H1 (cell line): ENCODE results near the gene SERP1. TPM values are rescaled to one million over a fixed set of nuclear protein-coding genes. Genes with fewer than 3 reads are reported as not detected.

Experiments
- CTCF ChIA-PET: fragments of 300-600 bp; sonication (Branson Sonifier 250); formaldehyde crosslinking; loops from one replicate; lab custom pipeline; 2021; ENCODE audit not compliant: partially characterized antibody; lab: Charles Lee
- POLR2A ChIA-PET: fragments of 300-600 bp; sonication (Branson Sonifier 250); formaldehyde crosslinking; loops from one replicate; lab custom pipeline; 2021; ENCODE audit warnings: inconsistent platforms; ENCODE audit not compliant: partially characterized antibody; lab: Charles Lee
- DNase-seq, 2 experiments: peaks; one replicate each; pipeline versions ENCODE4 v3.0.0 to v3.0.0-alpha.2; 2010 to 2022; ENCODE audit warnings: low spot score in 2 of 2, low read depth in 1 of 2, mixed read lengths in 1 of 2
- FAIRE-seq: peaks from 2 replicates; lab custom pipeline; 2011; peaks lifted over from hg19 to GRCh38; lab: Jason Lieb, UNC
- H2AFZ ChIP-seq: 2 replicates; pipeline ENCODE4 v1.8.1; 2012; ENCODE audit warnings: low read length, inconsistent platforms
- H2AK5ac ChIP-seq: 2 replicates; pipeline ENCODE4 v1.6.1; 2013; ENCODE audit warnings: low read depth, low read length
- H2BK120ac ChIP-seq: replicated peaks from 2 replicates; pipeline ENCODE3; 2013; ENCODE audit warnings: low read depth, low read length, inconsistent platforms
- H2BK12ac ChIP-seq: 2 replicates; pipeline ENCODE4 v1.6.1; 2013; ENCODE audit warnings: low read depth, low read length
- H2BK15ac ChIP-seq: 2 replicates; pipeline ENCODE4 v1.6.1; 2013; ENCODE audit warnings: low read length
- H2BK20ac ChIP-seq: 2 replicates; pipeline ENCODE4 v1.6.1; 2013; ENCODE audit warnings: low read length
- H2BK5ac ChIP-seq: 2 replicates; pipeline ENCODE4 v1.6.1; 2013; ENCODE audit warnings: low read depth, low read length
- H3K14ac ChIP-seq: 2 replicates; pipeline ENCODE4 v1.6.1; 2013; ENCODE audit warnings: inconsistent platforms; ENCODE audit not compliant: insufficient read length
- H3K18ac ChIP-seq: 2 replicates; pipeline ENCODE4 v1.6.1; 2013; ENCODE audit warnings: low read length; ENCODE audit errors: extremely low read depth
- H3K23ac ChIP-seq: 2 replicates; pipeline ENCODE4 v1.6.1; 2013; ENCODE audit warnings: inconsistent platforms; ENCODE audit not compliant: insufficient read length
- H3K23me2 ChIP-seq: 2 replicates; pipeline ENCODE4 v1.6.1; 2013; ENCODE audit warnings: low read depth, low read length
- H3K27ac ChIP-seq: 2 replicates; pipeline ENCODE4 v1.6.1; 2011; ENCODE audit warnings: low read depth, low read length, inconsistent platforms
- H3K27me3 ChIP-seq, 4 experiments: replicated peaks in 1 of 4; 1 replicate in 1 of 4; 2 replicates in 3 of 4; pipeline versions ENCODE4 v1.6.1 to v1.8.1; 2011 to 2013; ENCODE audit warnings: low read length in 3 of 4, mild to moderate bottlenecking in 3 of 4, inconsistent platforms in 2 of 4, mixed read lengths in 2 of 4, moderate library complexity in 1 of 4; ENCODE audit not compliant: control insufficient read depth in 3 of 4, insufficient read depth in 3 of 4; ENCODE audit errors: extremely low read depth in 1 of 4
- H3K36me3 ChIP-seq, 4 experiments: 2 replicates each; pipeline versions ENCODE4 v1.6.1 to v1.8.1; 2011 to 2013; ENCODE audit warnings: mild to moderate bottlenecking in 4 of 4, low read length in 3 of 4, moderate library complexity in 2 of 4, control low read depth in 1 of 4, inconsistent platforms in 1 of 4; ENCODE audit not compliant: insufficient read depth in 4 of 4, control insufficient read depth in 2 of 4
- H3K4ac ChIP-seq: replicated peaks from 2 replicates; pipeline ENCODE3; 2013; ENCODE audit warnings: low read length, low read depth, mixed read lengths, inconsistent platforms; ENCODE audit not compliant: insufficient read length
- H3K4me1 ChIP-seq, 4 experiments: replicated peaks in 1 of 4; 1 replicate in 1 of 4; 2 replicates in 3 of 4; pipeline versions ENCODE4 v1.6.1 to v1.8.1; 2011 to 2013; ENCODE audit warnings: low read length in 3 of 4, inconsistent platforms in 2 of 4, mixed read lengths in 1 of 4; ENCODE audit not compliant: insufficient read depth in 4 of 4, control insufficient read depth in 3 of 4
- H3K4me2 ChIP-seq, 2 experiments: 2 replicates each; pipeline versions ENCODE4 v1.6.1 to v1.8.1; 2011 to 2013; ENCODE audit warnings: low read depth in 2 of 2, low read length in 2 of 2, control low read depth in 1 of 2, inconsistent platforms in 1 of 2, mild to moderate bottlenecking in 1 of 2; ENCODE audit not compliant: insufficient read depth in 1 of 2
- H3K4me3 ChIP-seq, 4 experiments: fragments of 200-600, 300-600 bp in 1 of 4; sonication (generic), shearing (Covaris generic), sonication (Bioruptor Twin) in 1 of 4; 2 replicates each; pipeline versions ENCODE4 v1.5.1 to v1.8.1; 2011 to 2016; ENCODE audit warnings: low read length in 4 of 4, low read depth in 3 of 4, control low read depth in 2 of 4, inconsistent platforms in 2 of 4, mild to moderate bottlenecking in 2 of 4, mixed read lengths in 1 of 4, moderate library complexity in 1 of 4; ENCODE audit not compliant: insufficient read depth in 2 of 4; ENCODE audit errors: extremely low read depth in 1 of 4
- H3K56ac ChIP-seq: replicated peaks from 2 replicates; pipeline ENCODE3; 2013; ENCODE audit warnings: low read depth, mild to moderate bottlenecking, mixed read lengths, low read length, inconsistent platforms; ENCODE audit not compliant: insufficient read length
- H3K79me1 ChIP-seq: 2 replicates; pipeline ENCODE4 v1.6.1; 2013; ENCODE audit warnings: low read depth, low read length, control low read depth
- H3K79me2 ChIP-seq, 2 experiments: 2 replicates each; pipeline versions ENCODE4 v1.6.1 to v1.8.1; 2012 to 2013; ENCODE audit warnings: low read length in 2 of 2, mild to moderate bottlenecking in 2 of 2, inconsistent platforms in 1 of 2; ENCODE audit not compliant: insufficient read depth in 2 of 2, control insufficient read depth in 1 of 2
- H3K9ac ChIP-seq, 4 experiments: replicated peaks in 1 of 4; 1 replicate in 1 of 4; 2 replicates in 3 of 4; pipeline versions ENCODE4 v1.6.1 to v1.8.1; 2011 to 2013; ENCODE audit warnings: low read depth in 3 of 4, low read length in 3 of 4, control low read depth in 2 of 4, mild to moderate bottlenecking in 2 of 4, moderate library complexity in 2 of 4, inconsistent platforms in 1 of 4; ENCODE audit errors: extremely low read depth in 1 of 4
- H3K9me3 ChIP-seq, 2 experiments: 2 replicates each; pipeline versions ENCODE4 v1.6.1 to v1.8.1; 2012 to 2013; ENCODE audit warnings: mild to moderate bottlenecking in 2 of 2, moderate library complexity in 2 of 2, control low read depth in 1 of 2, inconsistent platforms in 1 of 2, low read depth in 1 of 2, low read length in 1 of 2, mixed read lengths in 1 of 2; ENCODE audit not compliant: insufficient read depth in 2 of 2
- H4K20me1 ChIP-seq, 2 experiments: replicated peaks in 1 of 2; 2 replicates each; pipeline versions ENCODE3 to v1.8.1; 2011 to 2013; ENCODE audit warnings: inconsistent platforms in 2 of 2, low read length in 2 of 2, mild to moderate bottlenecking in 1 of 2; ENCODE audit not compliant: insufficient read depth in 2 of 2, control insufficient read depth in 1 of 2
- H4K5ac ChIP-seq: 2 replicates; pipeline ENCODE4 v1.6.1; 2013; ENCODE audit warnings: low read length, low read depth, mixed read lengths, inconsistent platforms; ENCODE audit not compliant: insufficient read length
- H4K8ac ChIP-seq: 2 replicates; pipeline ENCODE4 v1.8.0; 2013; ENCODE audit warnings: mild to moderate bottlenecking, moderate library complexity, low read length, inconsistent platforms; ENCODE audit not compliant: insufficient read depth; ENCODE audit errors: extremely low read depth
- H4K91ac ChIP-seq: replicated peaks from 2 replicates; pipeline ENCODE3; 2013; ENCODE audit warnings: low read length, mixed read lengths, inconsistent platforms; ENCODE audit not compliant: insufficient read length
- BACH1 ChIP-seq: IDR thresholded peaks from 2 replicates; pipeline ENCODE4 v1.6.1; 2012; ENCODE audit warnings: low read length, improper control_type of control experiment
- CEBPB ChIP-seq: IDR thresholded peaks from 2 replicates; pipeline ENCODE4 v1.6.1; 2012; ENCODE audit warnings: low read depth, low read length
- CREB1 ChIP-seq: IDR thresholded peaks from 2 replicates; pipeline ENCODE4 v1.6.1; 2012; ENCODE audit warnings: inconsistent platforms
- GTF2F1 ChIP-seq: IDR thresholded peaks from 2 replicates; pipeline ENCODE4 v1.6.1; 2012; ENCODE audit warnings: low read depth, low read length, improper control_type of control experiment, borderline replicate concordance
- HDAC2 ChIP-seq, 2 experiments: fragments of 300-600 bp in 1 of 2; sonication (generic) in 1 of 2; IDR thresholded peaks; 2 replicates each; pipeline ENCODE4 v1.6.1; 2011 to 2012; ENCODE audit warnings: low read depth in 2 of 2, low read length in 2 of 2, mild to moderate bottlenecking in 2 of 2, moderate library complexity in 2 of 2, borderline replicate concordance in 1 of 2, inconsistent platforms in 1 of 2
- HDAC6 ChIP-seq: IDR thresholded peaks from one replicate; pipeline ENCODE4 v1.7.1; 2012; ENCODE audit warnings: low read depth, mild to moderate bottlenecking, inconsistent platforms, low read length, moderate library complexity
- RNF2 ChIP-seq: fragments of 200-900, 300-1000 bp; sonication (generic); IDR thresholded peaks from 2 replicates; pipeline ENCODE4 v1.7.1; 2016; ENCODE audit warnings: borderline replicate concordance, low read depth, mild to moderate bottlenecking, antibody characterized with exemption, low read length; ENCODE audit not compliant: poor library complexity, severe bottlenecking; ENCODE audit errors: missing control alignments
- RXRA ChIP-seq: IDR thresholded peaks from 2 replicates; pipeline ENCODE4 v1.6.1; 2011; ENCODE audit warnings: low read depth, mild to moderate bottlenecking, low read length, moderate library complexity; ENCODE audit not compliant: insufficient read depth
- TBP ChIP-seq: IDR thresholded peaks from 2 replicates; pipeline ENCODE4 v1.6.1; 2011; ENCODE audit warnings: low read depth, low read length, improper control_type of control experiment
- polyA plus RNA-seq, 7 experiments: library from polyadenylated mRNA; depleted of rRNA in 3 of 7; stranded (reverse) in 5 of 7; unstranded in 2 of 7; fragments of >200 nt in 5 of 7; fragments of 200-250 nt in 2 of 7; gene quantifications; 1 replicate in 5 of 7; 2 replicates in 1 of 7; 4 replicates in 1 of 7; pipeline versions ENCODE4 v1.2.1 to v1.2.3, GENCODE V29; 2011 to 2013; ENCODE audit warnings: missing spikeins in 2 of 7, mixed read lengths in 2 of 7
- total RNA-seq: library from RNA; stranded (reverse); fragmentation: NEBNext Ultra II Directional; extraction: Animal tissue kit (Norgen Biotek cat#: 25700); gene quantifications from 2 replicates; pipeline ENCODE4 v1.2.1, GENCODE V29; 2021
- TF ChIP-seq, protein P1 (sequence below): IDR thresholded peaks from 2 replicates; pipeline ENCODE4 v1.6.1; 2012; ENCODE audit warnings: low read length, inconsistent platforms

SERP1 gene
- total and polyA plus RNA-seq, 2 of the 8 experiments (the other 6 are each of a cell fraction or from before 2014, with no cell fraction given) = 90.3 to 98.2 TPM

DNA sequence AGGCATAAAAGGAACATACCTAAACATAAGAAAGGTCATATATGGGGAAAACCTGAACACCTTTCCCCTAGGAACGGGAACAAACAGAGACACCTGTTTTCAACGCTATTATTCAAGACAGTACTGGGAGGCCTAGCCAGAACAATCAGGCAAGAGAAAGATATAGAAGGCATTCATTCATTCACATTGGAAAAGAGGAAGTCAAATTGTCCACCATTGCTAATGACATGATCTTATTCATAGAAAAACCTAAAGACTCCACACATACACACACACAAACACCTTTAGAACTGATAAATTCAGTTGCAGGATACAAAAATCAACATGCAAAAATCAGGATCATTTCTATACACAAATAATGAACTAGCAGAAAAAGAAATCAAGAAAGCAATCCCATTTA is 36.5 kb downstream of the SERP1 start (continued):
- TF ChIP-seq TBP = no peak

DNA sequence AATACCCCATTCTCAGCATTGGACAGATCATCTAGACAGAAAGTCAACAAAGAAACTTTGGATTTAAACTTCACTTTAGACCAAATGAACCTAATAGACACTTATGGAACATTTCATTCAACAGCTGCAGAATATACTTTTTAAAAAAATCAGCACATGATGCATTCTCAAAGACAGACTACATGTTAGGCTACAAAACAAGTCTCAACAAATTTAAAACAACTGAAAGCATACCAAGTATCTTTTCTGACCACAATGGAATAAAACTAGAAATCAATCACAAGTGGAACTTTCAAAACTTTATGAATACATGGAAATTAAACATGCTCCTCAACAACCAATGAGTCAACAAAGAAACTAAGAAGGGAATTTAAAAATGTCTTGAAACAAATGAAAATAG is 37.9 kb downstream of the SERP1 start:
- Histone ChIP-seq H3K4me2 (no peak overlapping the region), H3K9ac (no peak overlapping the region), H3K23me2 (no peaks in the 10 kb centered on the region), H3K23ac (no peak overlapping the region), H4K20me1 (no peaks in the 10 kb centered on the region), H2BK20ac (no peak overlapping the region), H2AFZ (no peak overlapping the region), H3K4me3 (no peak overlapping the region), H2BK12ac (no peak overlapping the region), H3K18ac (no peak overlapping the region), H3K79me1 (no peaks in the 10 kb centered on the region), H4K5ac (no peak overlapping the region), H2BK120ac (no peak overlapping the region), H3K4ac (no peak overlapping the region), H3K4me1 (peaks cover 0 to 7% (median 0%) of the 10 kb centered on the region in 4 experiments; a peak in 1 of 7 replicates), H3K27ac (no peak overlapping the region), H3K56ac (no peak overlapping the region), H3K36me3 (no peaks in the 10 kb centered on the region), H3K27me3 (no peaks in the 10 kb centered on the region), H2BK5ac (no peak overlapping the region), H3K79me2 (no peaks in the 10 kb centered on the region), H4K8ac (no peak overlapping the region), H3K14ac (no peak overlapping the region), H2BK15ac (no peak overlapping the region), H4K91ac (no peak overlapping the region), H2AK5ac (no peak overlapping the region), H3K9me3 (no peaks in the 10 kb centered on the region)
- DNase-seq = no peak
- no peak for TF ChIP-seq CEBPB
- no peak for TF ChIP-seq HDAC2 (IDR thresholded peaks at IDR 0.05; ENCODE audit: borderline replicate concordance in 1 of 2, low read depth in 2 of 2, low read length in 2 of 2)
- no peak for TF ChIP-seq GTF2F1
- TF ChIP-seq RNF2 = no peak
- no peak for TF ChIP-seq HDAC6
- TF ChIP-seq RXRA = no peak
- TF ChIP-seq, protein P1, sequence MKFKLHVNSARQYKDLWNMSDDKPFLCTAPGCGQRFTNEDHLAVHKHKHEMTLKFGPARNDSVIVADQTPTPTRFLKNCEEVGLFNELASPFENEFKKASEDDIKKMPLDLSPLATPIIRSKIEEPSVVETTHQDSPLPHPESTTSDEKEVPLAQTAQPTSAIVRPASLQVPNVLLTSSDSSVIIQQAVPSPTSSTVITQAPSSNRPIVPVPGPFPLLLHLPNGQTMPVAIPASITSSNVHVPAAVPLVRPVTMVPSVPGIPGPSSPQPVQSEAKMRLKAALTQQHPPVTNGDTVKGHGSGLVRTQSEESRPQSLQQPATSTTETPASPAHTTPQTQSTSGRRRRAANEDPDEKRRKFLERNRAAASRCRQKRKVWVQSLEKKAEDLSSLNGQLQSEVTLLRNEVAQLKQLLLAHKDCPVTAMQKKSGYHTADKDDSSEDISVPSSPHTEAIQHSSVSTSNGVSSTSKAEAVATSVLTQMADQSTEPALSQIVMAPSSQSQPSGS = no peak
- TF ChIP-seq BACH1 = no peak
- TF ChIP-seq CREB1 = no peak
- ChIA-PET CTCF (no interaction called here), POLR2A (no interaction called here)
- FAIRE-seq = no peak
